Karpas-422 (cell line): ENCODE results near the gene AVPR1A. TPM values are rescaled to one million over a fixed set of nuclear protein-coding genes. Genes with fewer than 3 reads are reported as not detected.
A peak's percentile ranks its signal among the peaks of the same experiment; 100 is the strongest.
"Not testable (repeated sequence)": the region's sequence is repeated elsewhere in the genome, so short reads cannot be mapped to it uniquely, and the experiment has no call there.

Experiments
- DNase-seq: peaks from one replicate; pipeline ENCODE4 v3.0.0-alpha.2; 2015
- H2AFZ ChIP-seq: fragments of 200-600 bp; sonication (generic); 2 replicates; pipeline ENCODE4 v1.6.1; 2014; ENCODE audit warnings: antibody characterized with exemption, low read length, mixed read lengths
- H3K27ac ChIP-seq: fragments of 200-600 bp; sonication (generic); 2 replicates; pipeline ENCODE4 v1.5.1; 2014; ENCODE audit warnings: mild to moderate bottlenecking, low read length, moderate library complexity
- H3K27me3 ChIP-seq: fragments of 200-600 bp; sonication (generic); 2 replicates; pipeline ENCODE4 v1.6.1; 2014; ENCODE audit warnings: low read length, mixed read lengths
- H3K36me3 ChIP-seq: fragments of 200-600 bp; sonication (generic); 2 replicates; pipeline ENCODE4 v1.6.1; 2014; ENCODE audit warnings: low read length, mixed read lengths; ENCODE audit not compliant: insufficient read depth
- H3K4me1 ChIP-seq: fragments of 200-600 bp; sonication (generic); 2 replicates; pipeline ENCODE4 v1.6.1; 2014; ENCODE audit warnings: mild to moderate bottlenecking, low read length, mixed read lengths
- H3K4me2 ChIP-seq: fragments of 200-600 bp; sonication (generic); 2 replicates; pipeline ENCODE4 v1.6.1; 2014; ENCODE audit warnings: low read length, low read depth, mild to moderate bottlenecking; ENCODE audit not compliant: poor library complexity, severe bottlenecking
- H3K4me3 ChIP-seq: fragments of 200-600 bp; sonication (generic); 2 replicates; pipeline ENCODE4 v1.5.1; 2014; ENCODE audit warnings: mild to moderate bottlenecking, antibody characterized with exemption, low read length, mixed read lengths
- H3K79me2 ChIP-seq: fragments of 200-600 bp; sonication (generic); 2 replicates; pipeline ENCODE4 v1.6.1; 2014; ENCODE audit warnings: mild to moderate bottlenecking, low read length, mixed read lengths
- H3K9ac ChIP-seq: fragments of 200-600 bp; sonication (generic); 2 replicates; pipeline ENCODE4 v1.6.0; 2014; ENCODE audit warnings: low read length
- H3K9me2 ChIP-seq: fragments of 200-600 bp; sonication (generic), shearing (Covaris generic); replicated peaks from 2 replicates; pipeline ENCODE4 v1.6.0; 2014; ENCODE audit warnings: mild to moderate bottlenecking, low read length, moderate library complexity; ENCODE audit not compliant: insufficient read depth
- H3K9me3 ChIP-seq: fragments of 300-700, 200-600 bp; sonication (generic); 2 replicates; pipeline ENCODE4 v1.6.1; 2014; ENCODE audit warnings: low read length, mixed read lengths
- H4K20me1 ChIP-seq: fragments of 200-600 bp; sonication (generic); 2 replicates; pipeline ENCODE4 v1.6.1; 2014; ENCODE audit warnings: mild to moderate bottlenecking, antibody characterized with exemption, low read length, low read depth; ENCODE audit not compliant: insufficient read depth
- total RNA-seq: library from RNA; depleted of rRNA; stranded (reverse); fragments of >200 nt; shearing (Covaris generic); gene quantifications from 2 replicates; pipeline ENCODE4 v1.2.3, GENCODE V29; 2014; ENCODE audit warnings: low replicate concordance; rRNA removed

Gene AVPR1A
- total RNA-seq = not detected in 2 replicates

DNA sequence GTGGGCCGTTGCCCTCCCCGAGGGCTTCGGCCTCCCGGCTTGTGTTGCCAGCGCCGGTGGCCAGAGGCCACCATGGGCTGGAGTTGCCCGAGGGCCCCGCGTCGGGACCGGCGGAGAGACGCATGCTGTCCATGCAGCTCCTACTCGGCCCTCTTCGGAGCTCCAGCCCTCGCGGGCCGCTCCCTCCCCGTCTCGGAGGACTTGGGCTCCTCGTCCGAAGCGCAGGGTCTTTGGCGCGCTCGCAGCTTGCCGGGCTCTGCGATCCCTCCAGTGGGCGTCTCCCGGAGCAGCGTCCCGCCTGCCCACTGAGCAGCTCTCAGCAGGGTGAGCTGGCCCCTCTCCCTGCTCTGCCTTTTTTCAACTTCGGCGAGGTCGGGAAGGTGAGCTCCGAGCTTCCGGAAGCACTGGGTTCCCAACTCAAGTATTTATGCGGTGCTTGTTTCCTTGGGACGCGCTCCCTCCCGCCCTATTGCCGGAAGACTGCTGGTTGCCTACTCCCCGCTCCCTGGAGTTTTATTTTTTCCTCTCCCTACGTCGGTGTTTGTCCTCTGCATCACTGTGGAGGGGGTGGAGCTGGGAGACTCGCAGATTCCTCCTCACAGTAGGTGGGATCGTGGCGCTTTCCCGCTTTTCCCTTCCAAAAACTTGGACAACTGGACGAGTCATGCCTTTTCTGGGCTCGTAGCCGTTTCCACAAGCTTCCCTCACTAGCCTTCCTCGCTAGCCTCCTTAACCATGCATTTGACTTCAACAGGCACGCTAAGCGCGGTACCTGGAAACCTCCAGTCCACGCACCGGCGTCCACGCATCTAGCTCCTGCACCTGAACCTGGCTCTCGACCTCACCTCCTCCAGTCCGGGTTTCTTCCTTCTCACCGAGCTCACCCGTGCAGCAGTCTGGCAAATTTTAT is at the start of gene AVPR1A:
Gene AVPR1A (minus strand): TSS at position 489 of the 910 bp plus-strand sequence. CDS start 365 bp downstream, at position 124.
- Histone ChIP-seq H3K79me2 (no peaks in the 10 kb centered on the region), H3K4me1 (no peaks in the 10 kb centered on the region), H3K9me2 (no peaks in the 10 kb centered on the region), H3K9me3 (no peaks in the 10 kb centered on the region), H3K27me3 (no peaks in the 10 kb centered on the region), H3K36me3 (no peaks in the 10 kb centered on the region), H4K20me1 (no peaks in the 10 kb centered on the region), H3K4me2 (no peak within 1 kb of the TSS), H3K4me3 (no peak within 1 kb of the TSS), H3K9ac (no peak within 1 kb of the TSS), H2AFZ (no peak within 1 kb of the TSS), H3K27ac (no peak within 1 kb of the TSS)
- no peak for DNase-seq

DNA sequence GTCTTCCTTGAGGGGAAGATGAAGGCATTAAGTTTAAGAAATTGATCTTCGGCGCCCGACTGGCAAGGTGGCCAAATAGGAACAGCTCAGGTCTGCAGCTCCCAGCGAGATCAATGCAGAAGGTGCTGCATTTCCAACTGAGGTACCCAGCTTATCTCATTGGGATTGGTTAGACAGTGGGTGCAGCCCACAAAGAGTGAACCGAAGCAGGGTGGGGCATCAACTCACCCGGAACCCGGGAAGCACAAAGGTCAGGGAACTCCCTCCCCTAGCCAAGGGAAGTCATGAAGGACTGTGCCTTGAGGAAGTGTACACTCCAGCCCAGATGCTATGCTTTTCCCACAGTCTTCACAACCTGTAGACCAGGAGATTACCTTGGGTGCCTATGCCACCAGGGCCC is 45.2 kb upstream of the AVPR1A start:
- H3K9ac ChIP-seq = no peak overlapping the region
- no peaks in the 10 kb centered on the region for H3K9me3 ChIP-seq
- no peaks in the 10 kb centered on the region for H3K79me2 ChIP-seq
- H3K27me3 ChIP-seq = no peaks in the 10 kb centered on the region
- no peaks in the 10 kb centered on the region for H4K20me1 ChIP-seq
- H3K4me1 ChIP-seq = no peaks in the 10 kb centered on the region
- no peak overlapping the region for H3K4me3 ChIP-seq
- H3K9me2 ChIP-seq = no peaks in the 10 kb centered on the region
- H3K27ac ChIP-seq = no peak overlapping the region
- no peak overlapping the region for H3K4me2 ChIP-seq
- H2AFZ ChIP-seq = no peak overlapping the region
- DNase-seq = no peak
- H3K36me3 ChIP-seq = no peaks in the 10 kb centered on the region

DNA sequence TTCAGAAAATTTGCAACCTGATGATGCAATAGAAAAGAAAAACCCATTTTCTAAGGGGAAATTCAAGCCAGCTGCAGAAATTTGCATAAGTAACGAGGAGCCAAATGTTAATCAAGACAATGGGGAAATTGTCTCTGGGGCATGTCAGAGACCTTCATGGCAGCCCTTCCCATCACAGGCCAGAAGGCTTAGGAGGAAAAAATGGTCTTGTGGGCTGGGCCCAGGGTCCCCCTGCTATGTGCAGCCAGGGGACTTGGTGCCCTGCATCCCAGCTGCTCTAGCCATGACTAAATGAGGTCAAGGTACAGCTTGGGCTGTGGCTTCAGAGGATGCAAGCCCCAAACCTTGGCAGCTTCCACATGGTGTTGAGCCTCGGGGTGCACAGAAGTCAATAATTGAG is 28.2 kb upstream of the AVPR1A start:
- 0 out of 2 replicates have a peak, but pooled peaks cover 3% of the 10 kb centered on the region for H3K9me2 ChIP-seq
- H3K36me3 ChIP-seq = no peaks in the 10 kb centered on the region
- no peaks in the 10 kb centered on the region for H4K20me1 ChIP-seq
- no peak overlapping the region for H3K27ac ChIP-seq
- H3K9me3 ChIP-seq = peaks cover 9% of the 10 kb centered on the region; the same call in 1 of the 2 replicates
- no peak overlapping the region for H3K4me3 ChIP-seq
- H3K79me2 ChIP-seq = no peaks in the 10 kb centered on the region
- H3K4me2 ChIP-seq = no peak overlapping the region
- no peak overlapping the region for H2AFZ ChIP-seq
- DNase-seq = no peak
- no peak overlapping the region for H3K9ac ChIP-seq
- H3K4me1 ChIP-seq = no peaks in the 10 kb centered on the region
- no peaks in the 10 kb centered on the region for H3K27me3 ChIP-seq

DNA sequence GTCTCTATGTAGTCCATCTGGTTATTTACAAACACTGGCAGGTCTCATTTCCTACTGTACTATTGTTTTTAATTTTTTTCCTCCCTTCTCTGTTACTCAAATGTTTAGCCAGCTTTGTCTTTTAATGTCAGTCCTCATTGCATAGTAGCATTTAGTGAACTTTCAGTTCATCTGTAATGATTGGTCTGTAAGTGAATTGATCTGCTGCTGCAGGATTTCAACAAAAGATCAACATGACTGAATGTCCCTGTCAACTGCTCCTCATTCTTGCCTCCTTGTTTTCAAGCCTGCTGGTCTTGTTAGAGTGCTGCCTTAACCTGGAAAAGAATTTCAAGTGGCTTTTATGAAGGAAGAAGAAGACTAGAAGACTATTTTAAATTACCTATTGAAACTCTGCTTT is 19.3 kb upstream of the AVPR1A start:
- Histone ChIP-seq H3K4me2 (no peak overlapping the region), H3K79me2 (no peaks in the 10 kb centered on the region), H3K9me2 (no peaks in the 10 kb centered on the region), H4K20me1 (no peaks in the 10 kb centered on the region), H3K4me3 (no peak overlapping the region), H2AFZ (no peak overlapping the region), H3K4me1 (no peaks in the 10 kb centered on the region), H3K9ac (no peak overlapping the region), H3K9me3 (no peaks in the 10 kb centered on the region), H3K27me3 (no peaks in the 10 kb centered on the region), H3K36me3 (no peaks in the 10 kb centered on the region), H3K27ac (no peak overlapping the region)
- no peak for DNase-seq

DNA sequence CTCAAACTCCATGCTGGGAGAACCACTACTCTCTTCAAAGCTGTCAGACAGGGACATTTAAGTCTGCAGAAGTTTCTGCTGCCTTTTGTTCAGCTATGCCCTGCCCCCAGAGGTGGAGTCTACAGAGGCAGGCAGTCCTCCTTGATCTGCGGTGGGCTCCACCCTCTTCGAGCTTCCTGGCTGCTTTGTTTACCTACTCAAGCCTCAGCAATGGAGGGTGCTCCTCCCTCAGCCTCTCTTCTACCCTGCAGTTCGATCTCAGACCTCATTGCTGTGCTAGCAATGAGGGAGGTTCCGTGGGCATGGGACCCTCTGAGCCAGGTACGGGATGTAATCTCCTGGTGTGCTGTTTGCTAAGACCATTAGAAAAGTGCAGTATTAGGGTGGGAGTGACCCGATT is 16.7 kb upstream of the AVPR1A start:
- H3K36me3 ChIP-seq, H4K20me1 ChIP-seq, H3K27ac ChIP-seq, H2AFZ ChIP-seq, H3K79me2 ChIP-seq, H3K9me2 ChIP-seq, H3K9me3 ChIP-seq, H3K4me3 ChIP-seq, H3K27me3 ChIP-seq, H3K4me1 ChIP-seq, H3K4me2 ChIP-seq, DNase-seq, H3K9ac ChIP-seq: not testable (repeated sequence)

DNA sequence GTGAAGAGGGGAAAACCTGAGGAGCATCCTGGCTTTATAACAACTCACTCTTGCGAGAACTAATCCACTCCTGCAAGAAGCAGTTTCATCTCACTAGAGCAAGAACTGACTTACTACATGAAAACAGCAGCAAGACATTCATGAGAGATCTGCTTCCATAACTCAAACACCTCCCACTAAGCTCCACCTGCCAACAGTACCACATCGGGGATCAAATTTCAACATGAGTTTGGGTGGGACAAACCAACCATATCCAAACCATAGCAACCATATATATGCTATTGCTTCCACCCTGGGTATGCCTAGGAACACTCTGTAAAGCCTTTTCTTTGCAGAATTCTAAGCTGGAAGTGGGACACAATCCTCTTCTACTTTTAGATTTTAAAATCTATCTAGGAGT is 13.9 kb upstream of the AVPR1A start:
- Histone ChIP-seq H3K79me2 (no peaks in the 10 kb centered on the region), H3K9me2 (no peaks in the 10 kb centered on the region), H3K9ac (no peak overlapping the region), H3K4me2 (no peak overlapping the region), H3K27me3 (no peaks in the 10 kb centered on the region), H3K9me3 (no peaks in the 10 kb centered on the region), H3K4me1 (no peaks in the 10 kb centered on the region), H3K4me3 (no peak overlapping the region), H2AFZ (no peak overlapping the region), H4K20me1 (no peaks in the 10 kb centered on the region), H3K27ac (no peak overlapping the region), H3K36me3 (no peaks in the 10 kb centered on the region)
- DNase-seq = peak; percentile 47

DNA sequence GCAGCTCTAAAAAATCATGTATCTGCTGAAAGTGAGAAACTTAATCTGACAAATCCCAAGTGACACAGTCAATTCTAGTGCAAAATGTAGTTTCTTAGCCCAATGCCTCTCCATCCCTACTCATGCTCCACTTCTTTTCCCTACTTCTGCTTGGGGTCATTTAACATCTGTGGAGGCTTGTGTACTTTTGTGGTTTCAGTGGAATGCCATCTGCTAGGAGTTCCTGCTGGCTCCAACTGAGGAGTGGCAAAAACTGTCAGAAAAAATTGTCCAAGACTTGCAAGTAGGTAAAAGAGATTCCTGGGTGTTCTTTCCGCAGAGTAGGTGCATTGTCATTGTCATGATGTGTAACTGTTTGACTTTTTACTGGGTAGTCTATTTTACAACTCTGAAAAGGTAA is 12.5 kb upstream of the AVPR1A start:
- Histone ChIP-seq H3K27me3 (no peaks in the 10 kb centered on the region), H3K4me3 (no peak overlapping the region), H3K4me1 (no peaks in the 10 kb centered on the region), H3K27ac (no peak overlapping the region), H3K9me2 (no peaks in the 10 kb centered on the region), H3K36me3 (no peaks in the 10 kb centered on the region), H3K9ac (no peak overlapping the region), H4K20me1 (no peaks in the 10 kb centered on the region), H3K79me2 (no peaks in the 10 kb centered on the region), H3K9me3 (no peaks in the 10 kb centered on the region), H2AFZ (no peak overlapping the region), H3K4me2 (no peak overlapping the region)
- no peak for DNase-seq

DNA sequence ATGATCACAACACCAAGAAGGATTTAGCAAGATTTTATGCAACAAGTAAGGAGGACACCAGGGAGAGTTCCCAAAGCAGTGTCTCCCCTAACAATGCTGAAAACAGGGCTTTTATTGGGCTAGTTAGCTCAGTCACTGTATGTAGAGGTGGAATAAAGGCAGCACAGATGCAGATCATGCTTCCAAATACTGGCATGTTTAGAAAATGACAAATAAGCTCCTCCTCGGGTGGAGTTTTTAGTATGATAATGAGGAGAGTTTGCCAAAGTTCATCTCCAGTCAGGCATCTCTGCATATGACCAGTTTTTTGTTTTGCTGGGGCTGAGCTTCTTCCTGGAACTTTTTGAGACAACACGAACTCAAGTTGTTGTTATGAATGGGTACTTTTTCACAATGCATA is 4.4 kb upstream of the AVPR1A start:
- Histone ChIP-seq H2AFZ (no peak overlapping the region), H3K79me2 (no peaks in the 10 kb centered on the region), H3K36me3 (no peaks in the 10 kb centered on the region), H3K27ac (no peak overlapping the region), H3K9ac (no peak overlapping the region), H3K4me2 (no peak overlapping the region), H3K4me3 (no peak overlapping the region), H4K20me1 (no peaks in the 10 kb centered on the region), H3K9me3 (no peaks in the 10 kb centered on the region), H3K4me1 (no peaks in the 10 kb centered on the region), H3K9me2 (no peaks in the 10 kb centered on the region), H3K27me3 (no peaks in the 10 kb centered on the region)
- DNase-seq = no peak
